HepG2 (cell line): ENCODE data around the gene ARHGAP21. TPM values are rescaled to one million over a fixed set of nuclear protein-coding genes. Genes with fewer than 3 reads are reported as not detected.

Experiments used
- ATAC-seq: fragments of 200-7000 bp; cut with Tn5 transposase; 3 replicates; pipeline ENCODE4 v1.9.1; 2020; ENCODE audit warnings: mild to moderate bottlenecking, moderate library complexity
- BruUV-seq: library from RNA; stranded (reverse); fragments of 400-500 nt; replicated peaks from 2 replicates; lab custom pipeline; 2021; lab: Mats Ljungman, UMichigan
- CTCF ChIA-PET: fragments of 300-600 bp; formaldehyde crosslinking; extraction: SDS; loops from one replicate; lab custom pipeline; 2021; ENCODE audit warnings: low total read pairs, inconsistent platforms, low intra/inter-chr PET ratio; lab: Yijun Ruan, JAX
- POLR2A ChIA-PET: fragments of 350-600 bp; sonication (Branson Sonifier 250); formaldehyde crosslinking; loops from one replicate; lab custom pipeline; 2020; ENCODE audit warnings: antibody characterized with exemption, inconsistent platforms; lab: Yijun Ruan, JAX
- DNase-seq: peaks from one replicate; pipeline ENCODE4 v3.0.0-alpha.2; 2015; ENCODE audit warnings: low spot score
- FAIRE-seq: peaks from 3 replicates; lab custom pipeline; 2011; peaks lifted over from hg19 to GRCh38; lab: Jason Lieb, UNC
- H2AFZ ChIP-seq: one replicate; pipeline ENCODE4 v1.6.1; 2011; ENCODE audit warnings: low read length, inconsistent platforms
- H3K27ac ChIP-seq: fragments of 300-600 bp; 3 replicates; pipeline ENCODE4 v1.8.0; 2011; ENCODE audit warnings: mixed run types, mild to moderate bottlenecking, mixed read lengths, low read length, inconsistent platforms; ENCODE audit not compliant: insufficient read depth; ENCODE audit errors: extremely low read length
- H3K27me3 ChIP-seq, 2 experiments: fragments of 200-600 bp in 1 of 2; 2 replicates in 1 of 2; 3 replicates in 1 of 2; pipeline versions ENCODE4 v1.6.0 to v1.8.0; 2011; ENCODE audit warnings: low read length in 2 of 2, mild to moderate bottlenecking in 2 of 2, moderate library complexity in 2 of 2, inconsistent platforms in 1 of 2; ENCODE audit not compliant: insufficient read depth in 2 of 2, control insufficient read depth in 1 of 2
- H3K36me3 ChIP-seq, 2 experiments: fragments of 200-600 bp in 1 of 2; replicated peaks in 1 of 2; 2 replicates in 1 of 2; 3 replicates in 1 of 2; pipeline versions ENCODE4 v1.5.1 to v1.8.0; 2011; ENCODE audit warnings: low read length in 2 of 2, inconsistent platforms in 1 of 2; ENCODE audit not compliant: insufficient read depth in 2 of 2, control insufficient read depth in 1 of 2
- H3K4me1 ChIP-seq: 2 replicates; pipeline ENCODE4 v1.5.1; 2012; ENCODE audit warnings: low read length, inconsistent platforms; ENCODE audit not compliant: insufficient read depth
- H3K4me2 ChIP-seq: 2 replicates; pipeline ENCODE4 v1.6.0; 2011; ENCODE audit warnings: low read depth, low read length, inconsistent platforms
- H3K4me3 ChIP-seq, 3 experiments: fragments of 200-600 bp in 1 of 3; sonication (generic), shearing (Covaris generic) in 1 of 3; replicated peaks in 1 of 3; 2 replicates each; pipeline ENCODE4 v1.5.1; 2011 to 2016; ENCODE audit warnings: low read length in 3 of 3, inconsistent platforms in 2 of 3, low read depth in 2 of 3, mild to moderate bottlenecking in 2 of 3, control low read depth in 1 of 3, mixed read lengths in 1 of 3; ENCODE audit not compliant: insufficient read depth in 1 of 3
- H3K79me2 ChIP-seq: one replicate; pipeline ENCODE4 v1.6.1; 2011; ENCODE audit warnings: low read length, inconsistent platforms; ENCODE audit not compliant: insufficient read depth
- H3K9ac ChIP-seq: 2 replicates; pipeline ENCODE4 v1.6.0; 2011; ENCODE audit warnings: mild to moderate bottlenecking, low read depth, low read length, inconsistent platforms; ENCODE audit not compliant: insufficient read depth
- H3K9me3 ChIP-seq: 2 replicates; pipeline ENCODE4 v1.5.1; 2012; ENCODE audit warnings: mild to moderate bottlenecking, low read length
- H4K20me1 ChIP-seq: 2 replicates; pipeline ENCODE4 v1.6.0; 2011; ENCODE audit warnings: inconsistent platforms, mild to moderate bottlenecking, low read length, moderate library complexity; ENCODE audit not compliant: insufficient read depth
- FUBP1 ChIP-seq: sonication (generic); formaldehyde crosslinking; IDR thresholded peaks from 2 replicates; pipeline ENCODE4 v1.5.1; 2020; ENCODE audit warnings: missing genetic modification reagents, mild to moderate bottlenecking, borderline replicate concordance
- POLR2G ChIP-seq: fragments of 200-400 bp; formaldehyde crosslinking; IDR thresholded peaks from 2 replicates; pipeline ENCODE4 v1.6.1; 2018; ENCODE audit warnings: mild to moderate bottlenecking, low read depth, low read length, moderate library complexity
- SSRP1 ChIP-seq: IDR thresholded peaks from 2 replicates; pipeline ENCODE4 v1.6.1; 2016; ENCODE audit warnings: control low read depth
- TARDBP ChIP-seq: sonication (generic); formaldehyde crosslinking; IDR thresholded peaks from 2 replicates; pipeline ENCODE4 v1.8.0; 2022; ENCODE audit warnings: mild to moderate bottlenecking, missing genetic modification reagents
- ZNF646 ChIP-seq: sonication (generic); formaldehyde crosslinking; IDR thresholded peaks from 2 replicates; pipeline ENCODE4 v1.9.0; 2021; ENCODE audit warnings: mild to moderate bottlenecking, missing genetic modification reagents
- WGBS: methylation state at CpG from one replicate; pipeline ENCODE4 v1.1.6; 2017; ENCODE audit warnings: low lambda C conversion rate; 5-methylcytosine and 5-hydroxymethylcytosine counted together
- in situ Hi-C: cut with HindIII; loops from 2 replicates; pipeline ENCODE4 v1.10.0; 2017; ENCODE audit warnings: low pct_unique_long_range_greater_than_20kb; ENCODE audit not compliant: extremely low pct_ligation_motif_present
- intact Hi-C: fragments of 100-400 bp; cut with micrococcal nuclease; formaldehyde crosslinking; loops from one replicate; pipeline ENCODE4 v1.10.0; 2022; ENCODE audit not compliant: unreplicated experiment
- polyA plus RNA-seq, 8 experiments: library from polyadenylated mRNA; depleted of rRNA in 3 of 8; stranded (reverse) in 7 of 8; unstranded in 1 of 8; fragments of >200 nt; fragmentation: Illumina TruSeq in 4 of 8; extraction: Trizol in 4 of 8; gene quantifications; 2 replicates each; pipeline versions ENCODE4 v1.2.1 to v1.2.3, GENCODE V29; 2011 to 2016; ENCODE audit warnings: low read depth in 4 of 8, missing spikeins in 1 of 8, mixed read lengths in 1 of 8; ENCODE audit not compliant: insufficient read depth in 1 of 8
- total RNA-seq, 5 experiments: library from RNA; depleted of rRNA; stranded (reverse); fragments of >200 nt; fragmentation: Illumina TruSeq; extraction: Trizol; gene quantifications; 2 replicates each; pipeline ENCODE4 v1.2.3, GENCODE V29; 2016; ENCODE audit warnings: low read depth in 1 of 5

The ARHGAP21 gene
- total and polyA plus RNA-seq, 2 of the 13 experiments (the other 11 are each of a cell fraction or from before 2014, with no cell fraction given), result 23.9 to 26.6 TPM

- TF ChIP-seq ZNF646 (CRISPR knock-in tag) (no peak), FUBP1 (no peak), TARDBP (CRISPR knock-in tag) (no peak)
These were observed 149.0 kb downstream of the ARHGAP21 start (continued) for GRCh38 chr10:24574578-24575155.

- H3K27ac ChIP-seq, result no peak overlapping the region
- no peak overlapping the region for H3K4me3 ChIP-seq
- WGBS, result 65% methylated on average over 9 of the region's 9 CpGs
- intact Hi-C loops (no loop called here), in situ Hi-C loops (no loop called here)
- no peaks in the 10 kb centered on the region for H3K79me2 ChIP-seq
- FAIRE-seq (no peak), ATAC-seq (peak; percentile 13; the same call in 1 of the 3 replicates), DNase-seq (no peak)
- H3K9me3 ChIP-seq, result no peaks in the 10 kb centered on the region
- TF ChIP-seq SSRP1 (CRISPR knock-in tag) (no peak), POLR2G (peak; percentile 43; the same call in 1 of the 2 replicates)
- no peak overlapping the region for H2AFZ ChIP-seq
- no peak overlapping the region for H3K4me2 ChIP-seq
- H3K4me1 ChIP-seq, result no peaks in the 10 kb centered on the region
- CTCF ChIA-PET, result no interaction called here
- H3K36me3 ChIP-seq, result no peaks in the 10 kb centered on the region
- no peak overlapping the region for H3K9ac ChIP-seq
- POLR2A ChIA-PET, result no interaction called here
- H3K27me3 ChIP-seq, result peaks cover 3 to 5% of the 10 kb centered on the region in 2 experiments; a peak in 3 of 5 replicates
- no peaks in the 10 kb centered on the region for H4K20me1 ChIP-seq
- no TSS peak for BruUV-seq
These were observed 149.5 kb downstream of the ARHGAP21 start for GRCh38 chr10:24574161-24574560.
